Suprapubic skin (tissue), 4 donors: ENCODE data around the gene DUSP14. TPM values are rescaled to one million over a fixed set of nuclear protein-coding genes. Genes with fewer than 3 reads are reported as not detected.
A peak's percentile ranks its signal among the peaks of the same experiment; 100 is the strongest.

Experiments used
- DNase-seq, 2 donors: peaks; one replicate each; pipeline ENCODE4 v3.0.0-alpha.2; 2019; ENCODE audit warnings: low spot score in 2 of 2
- H3K27ac ChIP-seq: fragments of 200-600 bp; sonication (generic); one replicate; pipeline ENCODE4 v1.5.1; 2019
- H3K27me3 ChIP-seq: fragments of 200-600 bp; sonication (generic); one replicate; pipeline ENCODE4 v1.5.1; 2019
- H3K36me3 ChIP-seq: fragments of 200-600 bp; sonication (generic); one replicate; pipeline ENCODE4 v1.5.1; 2019
- H3K4me1 ChIP-seq: fragments of 200-600 bp; sonication (generic); one replicate; pipeline ENCODE4 v1.5.1; 2019
- H3K4me3 ChIP-seq: fragments of 200-600 bp; sonication (generic); one replicate; pipeline ENCODE4 v1.5.1; 2019; ENCODE audit warnings: mild to moderate bottlenecking
- H3K9me3 ChIP-seq: fragments of 200-600 bp; sonication (generic); one replicate; pipeline ENCODE4 v1.5.1; 2019
- EP300 ChIP-seq: sonication (generic); formaldehyde crosslinking; IDR thresholded peaks from one replicate; pipeline ENCODE4 v1.6.1; 2017; ENCODE audit warnings: antibody characterized with exemption
- POLR2A ChIP-seq, 2 donors: fragments of 450-650 bp; IDR thresholded peaks; one replicate each; pipeline ENCODE4 v1.6.1; 2017; ENCODE audit warnings: antibody characterized with exemption in 2 of 2, mild to moderate bottlenecking in 2 of 2, moderate library complexity in 2 of 2
- POLR2AphosphoS5 ChIP-seq, 3 donors: sonication (generic); formaldehyde crosslinking; IDR thresholded peaks; one replicate each; pipeline ENCODE4 v1.6.1; 2017; ENCODE audit warnings: antibody characterized with exemption in 3 of 3
- WGBS: methylation state at CpG from one replicate; pipeline ENCODE4 v1.1.5; 2018; 5-methylcytosine and 5-hydroxymethylcytosine counted together
- total RNA-seq, 4 donors: library from RNA; depleted of rRNA; stranded (reverse); fragments of >200 nt; gene quantifications; one replicate each; pipeline ENCODE4 v1.1.0, GENCODE V29; 2016
- TF ChIP-seq, protein P1 (sequence below), 2 donors: fragments of 200-600 bp in 1 of 2; fragments of 450-650 bp in 1 of 2; sonication (generic) in 1 of 2; IDR thresholded peaks; one replicate each; pipeline ENCODE4 v1.5.1; 2016 to 2019; ENCODE audit warnings: antibody characterized with exemption in 2 of 2, mild to moderate bottlenecking in 1 of 2, moderate library complexity in 1 of 2

Gene DUSP14
- total RNA-seq, 4 donors from 2014 or later: 31.4 to 107 (median 68.5) TPM

GRCh38 chr17:37520174-37520573 lies 30.5 kb downstream of the DUSP14 start:
- no peak overlapping the region for H3K27ac ChIP-seq
- no peaks in the 10 kb centered on the region for H3K9me3 ChIP-seq
- H3K27me3 ChIP-seq: no peaks in the 10 kb centered on the region
- H3K36me3 ChIP-seq: peaks cover 75% of the 10 kb centered on the region
- no peak overlapping the region for H3K4me3 ChIP-seq
- H3K4me1 ChIP-seq: no peaks in the 10 kb centered on the region
- TF ChIP-seq, protein P1, sequence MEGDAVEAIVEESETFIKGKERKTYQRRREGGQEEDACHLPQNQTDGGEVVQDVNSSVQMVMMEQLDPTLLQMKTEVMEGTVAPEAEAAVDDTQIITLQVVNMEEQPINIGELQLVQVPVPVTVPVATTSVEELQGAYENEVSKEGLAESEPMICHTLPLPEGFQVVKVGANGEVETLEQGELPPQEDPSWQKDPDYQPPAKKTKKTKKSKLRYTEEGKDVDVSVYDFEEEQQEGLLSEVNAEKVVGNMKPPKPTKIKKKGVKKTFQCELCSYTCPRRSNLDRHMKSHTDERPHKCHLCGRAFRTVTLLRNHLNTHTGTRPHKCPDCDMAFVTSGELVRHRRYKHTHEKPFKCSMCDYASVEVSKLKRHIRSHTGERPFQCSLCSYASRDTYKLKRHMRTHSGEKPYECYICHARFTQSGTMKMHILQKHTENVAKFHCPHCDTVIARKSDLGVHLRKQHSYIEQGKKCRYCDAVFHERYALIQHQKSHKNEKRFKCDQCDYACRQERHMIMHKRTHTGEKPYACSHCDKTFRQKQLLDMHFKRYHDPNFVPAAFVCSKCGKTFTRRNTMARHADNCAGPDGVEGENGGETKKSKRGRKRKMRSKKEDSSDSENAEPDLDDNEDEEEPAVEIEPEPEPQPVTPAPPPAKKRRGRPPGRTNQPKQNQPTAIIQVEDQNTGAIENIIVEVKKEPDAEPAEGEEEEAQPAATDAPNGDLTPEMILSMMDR (IDR thresholded peaks at IDR 0.05): no peak
- TF ChIP-seq EP300 (no peak), POLR2AphosphoS5 (IDR thresholded peaks at IDR 0.05) (no peak), POLR2A (IDR thresholded peaks at IDR 0.05) (no peak)
- no peak for DNase-seq
- WGBS: 87% methylated on average over 8 of the region's 8 CpGs

- H3K27ac ChIP-seq: no peak overlapping the region
- H3K4me3 ChIP-seq: no peak overlapping the region
- no peak for DNase-seq
- TF ChIP-seq, protein P1 (IDR thresholded peaks at IDR 0.05): no peak
- TF ChIP-seq POLR2A (IDR thresholded peaks at IDR 0.05) (no peak), EP300 (no peak), POLR2AphosphoS5 (IDR thresholded peaks at IDR 0.05) (no peak)
- H3K27me3 ChIP-seq: no peaks in the 10 kb centered on the region
- peaks cover 73% of the 10 kb centered on the region for H3K36me3 ChIP-seq
- H3K9me3 ChIP-seq: no peaks in the 10 kb centered on the region
- H3K4me1 ChIP-seq: no peaks in the 10 kb centered on the region
- WGBS: 95% methylated on average over 5 of the region's 5 CpGs
Measured at GRCh38 chr17:37521821-37522220, 32.1 kb downstream of the DUSP14 start.

DNA sequence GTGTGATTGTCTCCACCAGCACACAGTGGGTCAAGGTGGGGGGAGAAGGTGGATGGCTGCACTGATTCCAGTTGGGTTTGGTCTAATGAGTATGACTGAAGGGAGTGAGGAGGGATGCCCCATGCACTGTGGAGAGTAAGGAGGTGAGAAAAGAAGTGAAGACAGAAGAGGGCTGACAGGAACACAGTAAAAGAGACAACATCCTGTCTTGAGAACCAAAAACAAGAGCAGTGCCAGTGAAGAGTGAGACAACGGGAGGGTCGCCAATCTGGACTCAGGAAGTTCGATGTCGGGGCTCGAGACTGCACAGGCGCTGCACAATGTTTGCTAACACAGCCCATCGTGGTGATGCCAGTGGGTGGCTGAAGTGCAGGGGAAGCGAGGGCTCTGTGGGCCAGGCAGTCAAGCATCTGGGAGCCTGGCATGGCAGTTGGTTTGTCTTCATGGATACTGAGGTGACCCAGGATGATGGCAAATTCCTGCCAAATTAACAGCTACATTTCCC lies 34.1 kb downstream of the DUSP14 start:
- H3K36me3 ChIP-seq: peaks cover 63% of the 10 kb centered on the region

DNA sequence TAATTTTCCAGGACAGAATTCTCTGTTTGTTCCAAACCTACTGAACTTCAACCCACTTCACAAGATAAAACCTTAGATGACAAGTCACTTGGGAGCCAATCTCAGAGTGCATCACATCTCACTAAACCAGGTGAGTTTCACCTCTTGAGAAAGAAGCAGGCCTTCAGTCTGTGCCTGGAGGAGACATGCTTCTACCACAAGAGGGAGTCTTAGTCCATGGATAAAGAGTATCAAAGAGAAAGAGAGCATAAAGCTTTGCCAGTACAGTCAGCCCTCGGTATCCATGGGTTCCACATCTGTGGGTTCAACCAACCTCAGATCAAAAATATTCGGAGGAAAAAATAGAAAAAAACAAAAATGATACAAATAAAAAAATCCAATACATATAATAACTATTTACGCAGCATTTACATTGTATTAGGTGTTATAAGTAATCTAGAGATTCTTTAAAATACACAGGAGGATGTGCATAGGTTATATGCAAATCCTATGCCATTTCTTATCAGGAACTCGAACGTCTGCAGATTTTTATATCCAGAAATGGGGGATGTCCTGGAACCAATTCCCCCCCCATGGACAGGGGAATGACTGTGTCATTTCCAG lies 37.7 kb downstream of the DUSP14 start:
- H3K4me3 ChIP-seq: no peak overlapping the region
- peaks cover 79% of the 10 kb centered on the region for H3K36me3 ChIP-seq
- no peaks in the 10 kb centered on the region for H3K9me3 ChIP-seq
- TF ChIP-seq, protein P1 (IDR thresholded peaks at IDR 0.05): peak in 1 of 2 donors; percentile 57
- no peak for TF ChIP-seq EP300
- no peaks in the 10 kb centered on the region for H3K4me1 ChIP-seq
- no peaks in the 10 kb centered on the region for H3K27me3 ChIP-seq
- DNase-seq: no peak
- WGBS: 65% methylated on average over 5 of the region's 5 CpGs
- H3K27ac ChIP-seq: no peak overlapping the region

More for the DNA sequence above, 34.1 kb downstream of the DUSP14 start:
- H3K27ac ChIP-seq: no peak overlapping the region
- TF ChIP-seq EP300 (no peak), POLR2AphosphoS5 (IDR thresholded peaks at IDR 0.05) (no peak), POLR2A (IDR thresholded peaks at IDR 0.05) (no peak)
- TF ChIP-seq, protein P1 (IDR thresholded peaks at IDR 0.05): no peak
- WGBS: 79% methylated on average over 8 of the region's 8 CpGs
- no peak for DNase-seq
- H3K27me3 ChIP-seq: no peaks in the 10 kb centered on the region
- H3K4me3 ChIP-seq: no peak overlapping the region
- no peaks in the 10 kb centered on the region for H3K4me1 ChIP-seq
- no peaks in the 10 kb centered on the region for H3K9me3 ChIP-seq

- Histone ChIP-seq H3K27me3 (no peaks in the 10 kb centered on the region), H3K9me3 (no peaks in the 10 kb centered on the region), H3K4me3 (no peak overlapping the region), H3K4me1 (no peaks in the 10 kb centered on the region), H3K27ac (no peak overlapping the region), H3K36me3 (peaks cover 70% of the 10 kb centered on the region)
- no peak for DNase-seq
- no peak for TF ChIP-seq POLR2A (IDR thresholded peaks at IDR 0.05)
- TF ChIP-seq EP300: no peak
- TF ChIP-seq, protein P1 (IDR thresholded peaks at IDR 0.05): no peak
- no peak for TF ChIP-seq POLR2AphosphoS5 (IDR thresholded peaks at IDR 0.05)
- 88% methylated on average over 4 of the region's 4 CpGs for WGBS
Measured at GRCh38 chr17:37530420-37530819, 40.7 kb downstream of the DUSP14 start.
